Measurements from ENCODE around the gene RIOK1.
"Not testable (repeated sequence)": the region's sequence is repeated elsewhere in the genome, so short reads cannot be mapped to it uniquely, and the experiment has no call there.

Gene RIOK1

DNA sequence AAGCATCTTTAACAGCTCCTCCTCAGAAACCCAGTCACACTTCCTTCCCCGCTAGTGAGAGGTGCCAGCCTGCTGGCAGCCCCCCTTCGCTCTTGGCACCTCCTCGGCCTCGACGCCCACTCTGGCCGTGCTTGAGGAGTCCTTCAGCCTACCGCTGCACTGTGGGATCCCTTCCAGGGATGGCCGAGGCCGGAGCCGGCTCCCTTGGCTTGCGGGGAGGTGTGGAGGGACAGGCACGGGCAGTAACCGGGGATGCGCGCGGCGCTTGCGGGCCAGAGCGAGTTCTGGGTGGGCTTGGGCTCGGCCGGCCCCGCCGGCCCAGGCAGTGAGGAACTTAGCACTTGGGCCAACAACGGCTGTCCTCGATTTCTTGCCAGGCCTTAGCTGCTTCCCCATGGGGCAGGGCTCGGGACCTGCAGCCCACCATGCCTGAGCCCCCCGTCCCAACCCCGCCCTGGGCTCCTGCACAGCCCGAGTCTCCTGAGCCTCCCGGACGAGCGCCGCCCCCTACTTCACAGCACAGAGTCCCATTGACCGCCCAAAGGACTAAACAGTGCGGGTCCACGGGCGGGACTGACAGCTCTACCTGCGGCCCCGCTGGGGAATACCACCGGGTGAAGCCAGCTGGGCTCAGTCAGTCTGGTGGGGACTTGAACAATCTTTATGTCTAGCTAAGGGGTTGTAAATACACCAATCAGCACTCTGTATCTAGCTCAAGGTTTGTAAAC, 51.6 kb downstream of the RIOK1 start:
- no peak for DNase-seq (ENCODE audit: low read depth)

- DNase-seq (ENCODE audit: low read depth): no peak
Observed at GRCh38 chr6:7442467-7442866, 52.9 kb downstream of the RIOK1 start.

DNA sequence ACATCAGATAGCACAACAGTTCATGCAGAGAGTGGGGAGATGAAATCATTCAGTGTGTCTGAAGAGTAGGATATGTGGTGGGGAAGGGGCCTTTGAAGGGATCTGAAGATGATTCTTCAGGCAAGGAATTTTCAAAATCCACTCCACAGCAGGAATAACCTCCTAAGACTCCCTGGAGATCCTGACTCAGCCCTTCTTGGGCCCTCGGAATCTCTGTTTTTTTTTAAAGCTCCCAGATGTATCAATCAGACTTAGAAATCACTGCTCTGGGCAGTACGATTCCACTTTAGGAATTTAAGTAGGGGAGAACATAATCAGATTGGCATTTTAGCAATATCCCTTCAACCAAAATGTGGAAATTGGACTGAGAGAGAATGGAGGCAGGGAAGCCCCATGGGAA, 55.5 kb downstream of the RIOK1 start:
- DNase-seq (ENCODE audit: low read depth): no peak

GRCh38 chr6:7445885-7446461, 56.4 kb downstream of the RIOK1 start:
- no peak for DNase-seq (ENCODE audit: low read depth)

- DNase-seq (ENCODE audit: low read depth): no peak
Observed at GRCh38 chr6:7446619-7447325, 57.2 kb downstream of the RIOK1 start.

GRCh38 chr6:7448232-7448631, 58.6 kb downstream of the RIOK1 start:
- DNase-seq (ENCODE audit: low read depth): no peak

DNA sequence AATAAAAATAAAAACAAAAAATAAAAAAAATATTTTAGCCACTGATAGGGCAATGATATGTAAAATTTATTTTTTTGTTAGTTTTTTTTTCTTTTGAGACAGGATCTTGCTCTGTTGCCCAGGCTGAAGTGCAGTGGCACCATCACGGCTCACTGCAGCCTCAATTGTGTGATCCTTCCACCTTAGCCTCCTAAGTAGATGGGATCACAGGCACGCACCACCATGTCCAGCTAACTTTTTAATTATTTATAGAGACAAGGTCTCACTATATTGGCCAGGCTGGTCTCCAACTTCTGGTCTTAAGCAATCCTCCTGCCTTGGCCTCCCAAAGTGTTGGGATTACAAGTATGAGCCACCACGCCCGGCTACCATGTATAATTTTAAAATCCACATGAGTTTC, 59.4 kb downstream of the RIOK1 start:
- no peak for DNase-seq (ENCODE audit: low read depth)

- DNase-seq (ENCODE audit: low read depth): no peak
Observed at GRCh38 chr6:7451326-7451725, 61.7 kb downstream of the RIOK1 start.

DNA sequence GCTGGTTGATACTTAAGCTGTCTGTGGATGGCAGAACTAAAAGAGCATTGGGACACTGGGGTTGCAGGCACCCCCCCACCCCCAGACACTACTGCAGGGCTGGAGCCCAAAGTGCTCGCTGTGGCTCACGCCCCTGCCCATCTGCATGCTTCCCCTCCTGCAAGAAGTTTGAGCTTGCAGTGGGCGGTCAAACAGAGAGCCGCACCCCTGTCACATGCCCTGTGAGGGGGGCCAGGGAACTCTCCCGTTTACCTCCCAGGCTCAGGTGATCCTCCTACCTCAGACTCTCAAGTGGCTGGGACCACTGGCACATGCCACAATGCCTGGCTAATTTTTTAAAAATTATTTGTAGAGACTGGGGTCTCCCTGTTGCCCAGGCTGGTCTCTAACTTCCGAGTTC, 63.3 kb downstream of the RIOK1 start:
- no peak for DNase-seq (ENCODE audit: low read depth)

GRCh38 chr6:7454696-7455358, 65.2 kb downstream of the RIOK1 start:
- no peak for DNase-seq (ENCODE audit: low read depth)

DNA sequence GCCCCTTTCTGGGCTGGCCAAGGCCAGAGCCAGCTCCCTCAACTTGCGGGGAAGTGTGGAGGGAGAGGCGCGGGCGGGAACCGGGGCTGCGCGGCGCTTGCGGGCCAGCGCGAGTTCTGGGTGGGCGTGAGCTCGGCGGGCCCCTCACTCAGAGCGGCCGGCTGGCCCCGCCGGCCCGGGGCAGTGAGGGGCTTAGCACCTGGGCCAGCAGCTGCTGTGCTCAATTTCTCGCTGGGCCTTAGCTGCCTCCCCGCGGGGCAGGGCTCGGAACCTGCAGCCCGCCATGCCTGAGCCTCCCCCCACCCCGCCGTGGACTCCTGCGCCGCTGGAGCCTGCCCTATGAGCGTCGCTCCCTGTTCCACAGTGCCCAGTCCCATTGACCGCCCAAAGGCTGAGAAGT, 66.7 kb downstream of the RIOK1 start:
- DNase-seq (ENCODE audit: low read depth): not testable (repeated sequence)

DNA sequence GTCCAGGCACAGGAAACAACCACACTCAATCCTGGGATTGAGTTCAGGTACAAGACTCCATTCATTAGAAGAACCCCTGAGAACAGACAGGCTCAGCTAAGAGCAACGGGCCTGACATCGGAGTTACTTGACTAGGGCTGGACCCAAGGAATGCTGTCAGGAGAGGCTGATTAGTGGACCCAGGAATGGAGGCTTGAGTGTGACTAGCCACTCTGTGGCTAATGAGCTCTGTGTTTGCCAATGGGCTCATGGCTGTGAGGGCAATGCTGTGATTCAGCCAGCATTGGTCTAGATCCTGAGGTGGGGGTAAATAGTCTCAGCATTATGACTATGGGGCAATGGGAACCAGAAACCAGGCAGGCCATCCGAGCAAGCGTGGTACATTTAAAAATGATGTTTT, 71.8 kb downstream of the RIOK1 start:
- DNase-seq (ENCODE audit: low read depth): no peak

GRCh38 chr6:7463785-7464184, 74.2 kb downstream of the RIOK1 start:
- DNase-seq (ENCODE audit: low read depth): no peak

- no peak for DNase-seq (ENCODE audit: low read depth)
Observed at GRCh38 chr6:7467007-7467897, 77.6 kb downstream of the RIOK1 start.
